HCT116 (cell line): ENCODE measurements around the gene RAPGEF3. TPM values are rescaled to one million over a fixed set of nuclear protein-coding genes. Genes with fewer than 3 reads are reported as not detected.

Experiments used
- ATAC-seq: fragments of 200-7000 bp; cut with Tn5 transposase; 2 replicates; pipeline ENCODE4 v1.9.1; 2020; ENCODE audit warnings: mild to moderate bottlenecking, moderate library complexity
- BruUV-seq: library from RNA; stranded (reverse); fragments of 400-500 nt; replicated peaks from 2 replicates; lab custom pipeline; 2021; lab: Mats Ljungman, UMichigan
- CTCF ChIA-PET: fragments of 300-600 bp; sonication (Branson Sonifier 250); formaldehyde crosslinking; loops from one replicate; lab custom pipeline; 2021; ENCODE audit warnings: antibody characterized with exemption; lab: Charles Lee
- POLR2A ChIA-PET: fragments of 300-600, 350-600 bp; sonication (Branson Sonifier 250); formaldehyde crosslinking; loops from one replicate; lab custom pipeline; 2021; ENCODE audit warnings: antibody characterized with exemption; lab: Charles Lee
- RAD21 ChIA-PET, 2 experiments: fragments of 300-600 bp; sonication (Branson Sonifier 250); formaldehyde crosslinking; loops; one replicate each; lab custom pipeline; 2023; ENCODE audit warnings: low total read pairs in 2 of 2; ENCODE audit not compliant: uncharacterized antibody in 2 of 2, unreplicated experiment in 2 of 2, low non-redundant PET in 1 of 2; lab: Charles Lee
- DNase-seq: peaks from one replicate; pipeline ENCODE4 v3.0.0-alpha.2; 2010; ENCODE audit warnings: low read depth, low spot score
- H2AFZ ChIP-seq: fragments of 200-600 bp; shearing (Covaris generic), sonication (generic); 2 replicates; pipeline ENCODE4 v1.6.1; 2017; ENCODE audit warnings: low read depth, mixed run types, mixed read lengths, antibody characterized with exemption, low read length; ENCODE audit not compliant: poor library complexity, severe bottlenecking
- H3K27ac ChIP-seq: 2 replicates; pipeline ENCODE4 v1.5.1; 2012; ENCODE audit warnings: low read depth, low read length
- H3K27me3 ChIP-seq: fragments of 200-600 bp; sonication (generic); 2 replicates; pipeline ENCODE4 v1.6.1; 2016; ENCODE audit warnings: mixed run types, low read length, mixed read lengths; ENCODE audit not compliant: insufficient read depth
- H3K36me3 ChIP-seq, 2 experiments: fragments of 200-500 bp in 1 of 2; fragments of 200-600 bp in 1 of 2; sonication (Bioruptor generic) in 1 of 2; sonication (generic) in 1 of 2; 2 replicates each; pipeline versions ENCODE4 v1.5.1 to v1.6.1; 2014 to 2016; ENCODE audit warnings: low read length in 2 of 2, inconsistent platforms in 1 of 2, mixed read lengths in 1 of 2, mixed run types in 1 of 2; ENCODE audit not compliant: insufficient read depth in 2 of 2, control insufficient read depth in 1 of 2
- H3K4me1 ChIP-seq, 2 experiments: fragments of 200-600 bp in 1 of 2; sonication (generic) in 1 of 2; 2 replicates each; pipeline versions ENCODE4 v1.5.1 to v1.6.1; 2012 to 2017; ENCODE audit warnings: low read length in 2 of 2, inconsistent platforms in 1 of 2, mild to moderate bottlenecking in 1 of 2, mixed read lengths in 1 of 2, mixed run types in 1 of 2, moderate library complexity in 1 of 2; ENCODE audit not compliant: insufficient read depth in 2 of 2, control insufficient read depth in 1 of 2
- H3K4me2 ChIP-seq: fragments of 200-600 bp; sonication (generic); 2 replicates; pipeline ENCODE4 v1.6.1; 2017; ENCODE audit warnings: mixed run types, low read length, mixed read lengths
- H3K4me3 ChIP-seq, 2 experiments: fragments of 200-600 bp in 1 of 2; sonication (generic) in 1 of 2; replicated peaks in 1 of 2; 2 replicates each; pipeline ENCODE4 v1.5.1; 2011 to 2016; ENCODE audit warnings: low read length in 2 of 2, control low read depth in 1 of 2, low read depth in 1 of 2, mild to moderate bottlenecking in 1 of 2, mixed read lengths in 1 of 2, mixed run types in 1 of 2
- H3K79me2 ChIP-seq: fragments of 200-600 bp; sonication (generic); 2 replicates; pipeline ENCODE4 v1.6.1; 2017; ENCODE audit warnings: mild to moderate bottlenecking, mixed run types, low read length, moderate library complexity, mixed read lengths; ENCODE audit not compliant: insufficient read depth
- H3K9ac ChIP-seq: fragments of 200-600 bp; sonication (generic); 2 replicates; pipeline ENCODE4 v1.6.1; 2016; ENCODE audit warnings: low read length, mixed read lengths
- H3K9me2 ChIP-seq: fragments of 200-600 bp; sonication (generic), shearing (Covaris generic); 2 replicates; pipeline ENCODE4 v1.6.1; 2017; ENCODE audit warnings: mixed run types, mild to moderate bottlenecking, moderate library complexity; ENCODE audit not compliant: insufficient read depth
- H3K9me3 ChIP-seq, 2 experiments: fragments of 200-500 bp in 1 of 2; fragments of 200-600 bp in 1 of 2; sonication (Bioruptor generic) in 1 of 2; sonication (generic) in 1 of 2; 2 replicates each; pipeline ENCODE4 v1.6.1; 2014 to 2017; ENCODE audit warnings: low read length in 2 of 2, mixed read lengths in 2 of 2, inconsistent platforms in 1 of 2, low read depth in 1 of 2, mild to moderate bottlenecking in 1 of 2, mixed run types in 1 of 2, moderate library complexity in 1 of 2; ENCODE audit not compliant: control insufficient read depth in 1 of 2, insufficient read depth in 1 of 2
- H4K20me1 ChIP-seq: fragments of 200-600 bp; sonication (generic), shearing (Covaris generic); 2 replicates; pipeline ENCODE4 v1.6.1; 2017; ENCODE audit warnings: mixed run types, mild to moderate bottlenecking, moderate library complexity; ENCODE audit not compliant: insufficient read depth
- CBX3 ChIP-seq: IDR thresholded peaks from 2 replicates; pipeline ENCODE4 v1.6.1; 2012; ENCODE audit warnings: low read depth
- EGR1 ChIP-seq: IDR thresholded peaks from 2 replicates; pipeline ENCODE4 v1.6.1; 2012; ENCODE audit warnings: low read depth
- ELF1 ChIP-seq: IDR thresholded peaks from 2 replicates; pipeline ENCODE4 v1.6.1; 2012; ENCODE audit warnings: low read depth, borderline replicate concordance
- EZH2phosphoT487 ChIP-seq: fragments of 200-600 bp; IDR thresholded peaks from 2 replicates; pipeline ENCODE4 v1.6.1; 2018; ENCODE audit warnings: antibody characterized with exemption, borderline replicate concordance
- FOSL1 ChIP-seq: IDR thresholded peaks from 2 replicates; pipeline ENCODE4 v1.6.1; 2012; ENCODE audit warnings: low read depth
- JUND ChIP-seq: IDR thresholded peaks from 2 replicates; pipeline ENCODE4 v1.6.1; 2012
- POLR2A ChIP-seq: IDR thresholded peaks from 2 replicates; pipeline ENCODE4 v1.7.0; 2011; ENCODE audit warnings: borderline replicate concordance; ENCODE audit not compliant: insufficient read depth, insufficient read length; ENCODE audit errors: extremely low read depth
- POLR2AphosphoS5 ChIP-seq: IDR thresholded peaks from 2 replicates; pipeline ENCODE4 v1.6.1; 2011; ENCODE audit warnings: mild to moderate bottlenecking, low read depth, low read length, moderate library complexity
- RAD21 ChIP-seq: IDR thresholded peaks from 2 replicates; pipeline ENCODE4 v1.6.1; 2012; ENCODE audit warnings: low read depth, mild to moderate bottlenecking
- TCF7L2 ChIP-seq: IDR thresholded peaks from 2 replicates; pipeline ENCODE4 v1.7.0; 2011; ENCODE audit warnings: borderline replicate concordance, inconsistent platforms; ENCODE audit not compliant: insufficient read depth, insufficient read length; ENCODE audit errors: extremely low read depth
- YY1 ChIP-seq: IDR thresholded peaks from 2 replicates; pipeline ENCODE4 v1.6.1; 2011; ENCODE audit warnings: low read length, low read depth, moderate library complexity, mild to moderate bottlenecking; ENCODE audit not compliant: insufficient replicate concordance; ENCODE audit errors: extremely low read depth
- ZFX ChIP-seq: fragments of 450-650 bp; IDR thresholded peaks from 2 replicates; pipeline ENCODE4 v1.6.1; 2017
- ZNF274 ChIP-seq: fragments of 200-500 bp; sonication (Bioruptor generic); IDR thresholded peaks from 2 replicates; pipeline ENCODE4 v1.6.1; 2014; ENCODE audit warnings: mild to moderate bottlenecking, low read depth, low read length, inconsistent platforms
- intact Hi-C: fragments of 100-400 bp; cut with micrococcal nuclease; formaldehyde crosslinking; loops from 2 replicates; pipeline ENCODE4 v1.10.0; 2022
- total RNA-seq: library from RNA; stranded (reverse); gene quantifications from one replicate; pipeline ENCODE4 v1.2.1, GENCODE V29; 2021; ENCODE audit not compliant: unreplicated experiment
- TF ChIP-seq, protein P1 (sequence below): IDR thresholded peaks from 2 replicates; pipeline ENCODE4 v1.6.1; 2012
- TF ChIP-seq, protein P2 (sequence below): IDR thresholded peaks from 2 replicates; pipeline ENCODE4 v1.6.1; 2011; ENCODE audit warnings: mild to moderate bottlenecking, low read length, moderate library complexity; ENCODE audit not compliant: insufficient replicate concordance; ENCODE audit errors: extremely low read depth
- TF ChIP-seq, protein P3 (sequence below), 3 experiments: fragments of 200-600 bp in 1 of 3; sonication (generic) in 1 of 3; IDR thresholded peaks in 2 of 3; conservative IDR thresholded peaks in 1 of 3; 2 replicates each; pipeline ENCODE4 v1.5.1; 2012 to 2017; ENCODE audit warnings: low read depth in 2 of 3, low read length in 2 of 3, antibody characterized with exemption in 1 of 3, borderline replicate concordance in 1 of 3, control low read depth in 1 of 3, mild to moderate bottlenecking in 1 of 3, mixed read lengths in 1 of 3, mixed run types in 1 of 3, moderate library complexity in 1 of 3; ENCODE audit not compliant: insufficient read depth in 1 of 3

RAPGEF3 gene
- total RNA-seq, 1 experiment from 2014 or later = 1.8 TPM

DNA sequence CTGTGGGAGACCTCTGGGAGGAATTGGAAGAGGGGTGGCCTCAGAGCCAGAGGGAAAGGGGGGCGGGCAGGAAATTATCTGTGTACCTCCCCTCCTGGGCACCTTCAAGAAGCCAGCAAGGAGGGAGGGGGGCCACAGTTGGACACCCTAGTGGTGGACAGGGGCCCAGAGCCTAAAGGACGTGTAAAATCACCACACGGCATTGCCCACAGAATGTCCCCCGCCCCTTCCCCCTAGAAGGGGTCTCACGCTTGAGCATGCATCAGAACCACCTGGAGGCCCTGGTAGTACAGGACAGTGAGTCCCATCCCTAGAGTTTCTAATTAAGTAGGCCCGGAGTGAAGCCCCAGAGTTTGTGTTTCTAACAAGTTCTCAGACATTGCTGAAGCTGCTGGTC is 41.6 kb downstream of the RAPGEF3 start (continued):
- TF ChIP-seq, protein P1, sequence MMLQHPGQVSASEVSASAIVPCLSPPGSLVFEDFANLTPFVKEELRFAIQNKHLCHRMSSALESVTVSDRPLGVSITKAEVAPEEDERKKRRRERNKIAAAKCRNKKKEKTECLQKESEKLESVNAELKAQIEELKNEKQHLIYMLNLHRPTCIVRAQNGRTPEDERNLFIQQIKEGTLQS = no peak
- no peak for TF ChIP-seq ZFX
- TF ChIP-seq POLR2A = no peak
- no peak for TF ChIP-seq RAD21
- no peak for TF ChIP-seq ZNF274
- no peak for TF ChIP-seq FOSL1
- no peak for TF ChIP-seq EGR1
- TF ChIP-seq, protein P2, sequence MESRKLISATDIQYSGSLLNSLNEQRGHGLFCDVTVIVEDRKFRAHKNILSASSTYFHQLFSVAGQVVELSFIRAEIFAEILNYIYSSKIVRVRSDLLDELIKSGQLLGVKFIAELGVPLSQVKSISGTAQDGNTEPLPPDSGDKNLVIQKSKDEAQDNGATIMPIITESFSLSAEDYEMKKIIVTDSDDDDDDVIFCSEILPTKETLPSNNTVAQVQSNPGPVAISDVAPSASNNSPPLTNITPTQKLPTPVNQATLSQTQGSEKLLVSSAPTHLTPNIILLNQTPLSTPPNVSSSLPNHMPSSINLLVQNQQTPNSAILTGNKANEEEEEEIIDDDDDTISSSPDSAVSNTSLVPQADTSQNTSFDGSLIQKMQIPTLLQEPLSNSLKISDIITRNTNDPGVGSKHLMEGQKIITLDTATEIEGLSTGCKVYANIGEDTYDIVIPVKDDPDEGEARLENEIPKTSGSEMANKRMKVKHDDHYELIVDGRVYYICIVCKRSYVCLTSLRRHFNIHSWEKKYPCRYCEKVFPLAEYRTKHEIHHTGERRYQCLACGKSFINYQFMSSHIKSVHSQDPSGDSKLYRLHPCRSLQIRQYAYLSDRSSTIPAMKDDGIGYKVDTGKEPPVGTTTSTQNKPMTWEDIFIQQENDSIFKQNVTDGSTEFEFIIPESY = no peak
- no peak for TF ChIP-seq YY1
- no peak for TF ChIP-seq POLR2AphosphoS5
- no peak for TF ChIP-seq JUND
- TF ChIP-seq CBX3 = no peak

DNA sequence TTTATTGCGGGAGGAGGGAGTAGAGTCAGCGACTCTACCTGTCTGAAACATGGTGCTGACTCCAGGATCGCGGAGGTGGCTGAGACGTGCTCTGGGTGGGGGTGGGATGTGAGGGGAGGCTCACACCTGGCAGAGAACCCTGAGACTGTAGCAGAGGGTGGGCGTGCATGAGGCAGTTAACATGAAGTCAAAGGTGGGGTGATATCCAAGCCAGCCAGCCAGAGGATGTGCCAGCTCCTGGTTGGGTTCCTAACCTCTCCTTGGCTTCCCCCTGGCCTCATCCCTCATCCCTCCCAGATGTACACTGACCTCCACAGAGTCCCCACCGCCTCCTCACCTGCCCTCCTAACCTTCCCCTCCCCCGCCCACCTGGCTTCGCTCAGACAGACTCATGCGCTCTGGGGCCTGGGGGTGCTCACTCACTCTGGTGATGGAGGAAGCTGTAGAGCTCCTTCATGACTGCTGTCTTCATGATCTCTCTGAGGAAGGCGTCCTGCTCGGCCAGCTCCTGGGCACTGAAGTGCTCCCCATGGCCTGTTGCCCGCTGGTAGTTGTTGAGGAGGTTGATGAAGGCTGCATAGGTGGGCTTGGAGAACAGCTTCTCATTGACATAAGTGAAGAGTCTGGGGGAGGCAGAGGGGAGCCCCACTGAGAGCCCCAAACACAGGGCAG is 42.7 kb downstream of the RAPGEF3 start:
- Histone ChIP-seq H3K27ac (no peak overlapping the region), H3K4me1 (peaks cover 0 to 7% of the 10 kb centered on the region in 2 experiments; a peak in 1 of 4 replicates), H3K9ac (no peak overlapping the region), H3K27me3 (no peaks in the 10 kb centered on the region), H3K36me3 (no peaks in the 10 kb centered on the region), H4K20me1 (no peaks in the 10 kb centered on the region), H2AFZ (no peak overlapping the region), H3K9me2 (no peaks in the 10 kb centered on the region), H3K9me3 (no peaks in the 10 kb centered on the region), H3K4me2 (no peak overlapping the region), H3K79me2 (no peaks in the 10 kb centered on the region), H3K4me3 (no peak overlapping the region)
- RAD21 ChIA-PET = interaction anchor here (0.7 to 2.0 kb wide), 5 partner anchors 25 to 122 kb away, joined by 3 to 9 read pairs (median 4); no protein-coding TSS in a partner anchor
- POLR2A ChIA-PET = no interaction called here
- CTCF ChIA-PET = interaction anchor here (1.2 to 4.4 kb wide), 8 partner anchors 10 to 684 kb away, joined by 3 to 63 read pairs (median 6); partner anchors contain the start of genes RAPGEF3 and RPAP3
- TF ChIP-seq JUND (no peak), EZH2phosphoT487 (no peak), POLR2AphosphoS5 (no peak), RAD21 (no peak), EGR1 (no peak), ELF1 (no peak), TCF7L2 (no peak)
- TF ChIP-seq, protein P3, sequence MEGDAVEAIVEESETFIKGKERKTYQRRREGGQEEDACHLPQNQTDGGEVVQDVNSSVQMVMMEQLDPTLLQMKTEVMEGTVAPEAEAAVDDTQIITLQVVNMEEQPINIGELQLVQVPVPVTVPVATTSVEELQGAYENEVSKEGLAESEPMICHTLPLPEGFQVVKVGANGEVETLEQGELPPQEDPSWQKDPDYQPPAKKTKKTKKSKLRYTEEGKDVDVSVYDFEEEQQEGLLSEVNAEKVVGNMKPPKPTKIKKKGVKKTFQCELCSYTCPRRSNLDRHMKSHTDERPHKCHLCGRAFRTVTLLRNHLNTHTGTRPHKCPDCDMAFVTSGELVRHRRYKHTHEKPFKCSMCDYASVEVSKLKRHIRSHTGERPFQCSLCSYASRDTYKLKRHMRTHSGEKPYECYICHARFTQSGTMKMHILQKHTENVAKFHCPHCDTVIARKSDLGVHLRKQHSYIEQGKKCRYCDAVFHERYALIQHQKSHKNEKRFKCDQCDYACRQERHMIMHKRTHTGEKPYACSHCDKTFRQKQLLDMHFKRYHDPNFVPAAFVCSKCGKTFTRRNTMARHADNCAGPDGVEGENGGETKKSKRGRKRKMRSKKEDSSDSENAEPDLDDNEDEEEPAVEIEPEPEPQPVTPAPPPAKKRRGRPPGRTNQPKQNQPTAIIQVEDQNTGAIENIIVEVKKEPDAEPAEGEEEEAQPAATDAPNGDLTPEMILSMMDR (IDR thresholded peaks at IDR 0.05 in 2 of 3, conservative IDR thresholded peaks at IDR 0.05 in 1 of 3; ENCODE audit: borderline replicate concordance in 1 of 3, insufficient read depth in 1 of 3, low read depth in 2 of 3, low read length in 2 of 3) = no peak
- TF ChIP-seq, protein P1 = no peak
- TF ChIP-seq, protein P2 = no peak
- no peak for ATAC-seq
- no TSS peak for BruUV-seq
- no peak for DNase-seq
- intact Hi-C loops = loop anchor here (1.0 to 10.0 kb wide), 5 partner anchors 51 to 449 kb away; no protein-coding TSS in a partner anchor
